Activated CD4-positive, alpha-beta memory T cell treated with anti-CD3 and anti-CD28 coated beads, Interleukin-2, amount 10 ng/mL, durations not matched to agents 7 days and 5 days (primary cell): ENCODE measurements around the gene TIAM2. TPM values are rescaled to one million over a fixed set of nuclear protein-coding genes. Genes with fewer than 3 reads are reported as not detected.
"Not testable (repeated sequence)": the region's sequence is repeated elsewhere in the genome, so short reads cannot be mapped to it uniquely, and the experiment has no call there.

Source experiments
- CTCF ChIA-PET: fragments of 350-600 bp; sonication (Branson Sonifier 250); formaldehyde crosslinking; loops from one replicate; lab custom pipeline; 2021; ENCODE audit warnings: antibody characterized with exemption, inconsistent platforms; lab: Charles Lee
- POLR2A ChIA-PET: fragments of 350-600 bp; sonication (Branson Sonifier 250); formaldehyde crosslinking; loops from one replicate; lab custom pipeline; 2021; ENCODE audit warnings: antibody characterized with exemption; lab: Charles Lee
- DNase-seq: peaks from one replicate; pipeline ENCODE4 v3.0.0-alpha.2; 2020
- H3K27ac Mint-ChIP-seq: one replicate; pipeline ENCODE4 v1.8.0; 2021; ENCODE audit warnings: mild to moderate bottlenecking, mixed read lengths
- H3K27me3 Mint-ChIP-seq: one replicate; pipeline ENCODE4 v1.8.0; 2021; ENCODE audit warnings: mixed read lengths
- H3K36me3 Mint-ChIP-seq: one replicate; pipeline ENCODE4 v1.8.0; 2021; ENCODE audit warnings: low read depth, mixed read lengths
- H3K4me1 Mint-ChIP-seq: one replicate; pipeline ENCODE4 v1.8.0; 2021; ENCODE audit warnings: mixed read lengths
- H3K4me3 Mint-ChIP-seq: one replicate; pipeline ENCODE4 v1.8.0; 2021; ENCODE audit warnings: mild to moderate bottlenecking, mixed read lengths
- H3K9me3 Mint-ChIP-seq: one replicate; pipeline ENCODE4 v1.8.0; 2021; ENCODE audit warnings: mixed read lengths
- total RNA-seq, 2 experiments: library from RNA; stranded (reverse); gene quantifications; one replicate each; pipeline ENCODE4 v1.2.3, GENCODE V29; 2021

Gene TIAM2
- total RNA-seq, 2 experiments from 2014 or later, result 6.1 to 8.3 TPM

- H3K4me3 Mint-ChIP-seq, result no peak overlapping the region
- no peaks in the 10 kb centered on the region for H3K9me3 Mint-ChIP-seq
- H3K27me3 Mint-ChIP-seq, result no peaks in the 10 kb centered on the region
- no peaks in the 10 kb centered on the region for H3K36me3 Mint-ChIP-seq
- H3K4me1 Mint-ChIP-seq, result no peaks in the 10 kb centered on the region
- ChIA-PET POLR2A (interaction anchor here (1.2 kb wide), 1 partner anchor 18 kb away, joined by 4 read pairs; no protein-coding TSS in a partner anchor), CTCF (no interaction called here)
- no peak overlapping the region for H3K27ac Mint-ChIP-seq
- DNase-seq, result no peak
Observed at GRCh38 chr6:155207223-155207622, 212.1 kb downstream of the TIAM2 start.

- no peaks in the 10 kb centered on the region for H3K4me1 Mint-ChIP-seq
- no peak overlapping the region for H3K27ac Mint-ChIP-seq
- peaks cover 4% of the 10 kb centered on the region for H3K27me3 Mint-ChIP-seq
- no peaks in the 10 kb centered on the region for H3K36me3 Mint-ChIP-seq
- H3K4me3 Mint-ChIP-seq, result no peak overlapping the region
- POLR2A ChIA-PET, result no interaction called here
- DNase-seq, result no peak
- CTCF ChIA-PET, result no interaction called here
- no peaks in the 10 kb centered on the region for H3K9me3 Mint-ChIP-seq
Observed at GRCh38 chr6:155212106-155212505, 217.0 kb downstream of the TIAM2 start.

GRCh38 chr6:155212616-155213380 lies 217.7 kb downstream of the TIAM2 start:
- ChIA-PET POLR2A (no interaction called here), CTCF (interaction anchor here (1.8 kb wide), 1 partner anchor 35 kb away, joined by 5 read pairs; no protein-coding TSS in a partner anchor)
- peaks cover 4% of the 10 kb centered on the region for H3K27me3 Mint-ChIP-seq
- H3K27ac Mint-ChIP-seq, result no peak overlapping the region
- DNase-seq, result no peak
- no peaks in the 10 kb centered on the region for H3K36me3 Mint-ChIP-seq
- H3K4me3 Mint-ChIP-seq, result no peak overlapping the region
- H3K9me3 Mint-ChIP-seq, result no peaks in the 10 kb centered on the region
- H3K4me1 Mint-ChIP-seq, result no peaks in the 10 kb centered on the region

- peaks cover 4% of the 10 kb centered on the region for H3K27me3 Mint-ChIP-seq
- POLR2A ChIA-PET, result no interaction called here
Observed at GRCh38 chr6:155213611-155214372, 218.7 kb downstream of the TIAM2 start.

GRCh38 chr6:155215906-155216305 lies 220.8 kb downstream of the TIAM2 start:
- ChIA-PET CTCF (no interaction called here), POLR2A (no interaction called here)
- Mint-ChIP-seq H3K27ac (no peak overlapping the region), H3K36me3 (no peaks in the 10 kb centered on the region), H3K27me3 (peaks cover 4% of the 10 kb centered on the region), H3K4me1 (no peaks in the 10 kb centered on the region), H3K4me3 (no peak overlapping the region), H3K9me3 (no peaks in the 10 kb centered on the region)
- no peak for DNase-seq

More at GRCh38 chr6:155213611-155214372, 218.7 kb downstream of the TIAM2 start:
- H3K27ac Mint-ChIP-seq, result no peak overlapping the region
- no peak for DNase-seq
- H3K36me3 Mint-ChIP-seq, result no peaks in the 10 kb centered on the region
- no peaks in the 10 kb centered on the region for H3K9me3 Mint-ChIP-seq
- no peaks in the 10 kb centered on the region for H3K4me1 Mint-ChIP-seq
- CTCF ChIA-PET, result interaction anchor here (1.8 kb wide), 1 partner anchor 36 kb away, joined by 5 read pairs; no protein-coding TSS in a partner anchor
- H3K4me3 Mint-ChIP-seq, result no peak overlapping the region

DNA sequence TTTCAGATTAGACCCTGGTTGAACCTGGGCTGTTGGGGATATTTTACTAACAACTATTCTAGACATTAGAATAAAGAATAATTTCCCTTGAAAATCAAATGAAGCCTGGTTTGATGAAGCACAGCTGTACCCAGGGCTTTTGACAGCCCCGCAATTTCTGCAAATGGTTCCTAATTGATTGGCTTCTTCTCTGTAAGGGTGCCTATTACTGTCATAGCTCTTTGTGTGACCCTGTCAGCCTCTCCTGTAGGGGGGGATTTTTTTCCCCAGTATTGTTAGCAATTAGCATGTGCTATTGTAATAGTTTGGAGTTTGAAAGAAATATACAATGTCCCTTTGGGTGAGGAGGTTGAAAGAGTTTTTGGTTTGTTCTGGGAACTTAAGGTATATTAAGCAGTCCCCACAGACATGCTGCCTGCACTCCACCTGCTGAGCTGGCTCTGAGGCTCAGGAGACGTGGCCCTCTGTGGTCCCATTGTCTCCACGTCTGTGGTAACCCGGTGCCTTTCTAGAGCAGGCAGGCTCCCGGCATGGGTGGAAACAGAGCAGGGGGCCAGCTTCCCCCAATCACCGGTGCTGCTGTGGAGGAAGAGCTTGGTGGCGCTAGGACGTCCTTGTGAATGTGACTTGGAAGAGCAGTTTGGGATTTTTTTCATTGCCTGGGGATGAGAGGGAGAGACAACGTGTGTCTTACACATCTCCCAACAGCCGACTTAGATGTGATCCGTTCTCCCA lies 221.4 kb downstream of the TIAM2 start:
- ChIA-PET POLR2A (no interaction called here), CTCF (no interaction called here)
- H3K9me3 Mint-ChIP-seq, result no peaks in the 10 kb centered on the region
- H3K36me3 Mint-ChIP-seq, result no peaks in the 10 kb centered on the region
- DNase-seq, result no peak
- H3K27me3 Mint-ChIP-seq, result peaks cover 4% of the 10 kb centered on the region
- H3K27ac Mint-ChIP-seq, result no peak overlapping the region
- no peak overlapping the region for H3K4me3 Mint-ChIP-seq
- no peaks in the 10 kb centered on the region for H3K4me1 Mint-ChIP-seq

- DNase-seq, POLR2A ChIA-PET, H3K9me3 Mint-ChIP-seq, H3K4me1 Mint-ChIP-seq, H3K4me3 Mint-ChIP-seq, H3K27ac Mint-ChIP-seq, CTCF ChIA-PET, H3K27me3 Mint-ChIP-seq, H3K36me3 Mint-ChIP-seq: not testable (repeated sequence)
Observed at GRCh38 chr6:155218711-155219110, 223.6 kb downstream of the TIAM2 start.

- Mint-ChIP-seq H3K36me3 (no peaks in the 10 kb centered on the region), H3K27ac (no peak overlapping the region), H3K27me3 (peaks cover 4% of the 10 kb centered on the region), H3K4me1 (peaks cover 11% of the 10 kb centered on the region), H3K9me3 (no peaks in the 10 kb centered on the region), H3K4me3 (no peak overlapping the region)
- ChIA-PET POLR2A (no interaction called here), CTCF (no interaction called here)
- DNase-seq, result no peak
Observed at GRCh38 chr6:155219299-155219698, 224.2 kb downstream of the TIAM2 start.

GRCh38 chr6:155219858-155220301 lies 224.8 kb downstream of the TIAM2 start:
- peaks cover 4% of the 10 kb centered on the region for H3K27me3 Mint-ChIP-seq
- POLR2A ChIA-PET, result no interaction called here
- no peak overlapping the region for H3K4me3 Mint-ChIP-seq
- no peak for DNase-seq
- no peaks in the 10 kb centered on the region for H3K36me3 Mint-ChIP-seq
- no peak overlapping the region for H3K27ac Mint-ChIP-seq
- H3K4me1 Mint-ChIP-seq, result peaks cover 17% of the 10 kb centered on the region
- CTCF ChIA-PET, result no interaction called here
- H3K9me3 Mint-ChIP-seq, result no peaks in the 10 kb centered on the region

GRCh38 chr6:155221086-155221485 lies 226.0 kb downstream of the TIAM2 start:
- H3K36me3 Mint-ChIP-seq, result no peaks in the 10 kb centered on the region
- CTCF ChIA-PET, result no interaction called here
- H3K27ac Mint-ChIP-seq, result no peak overlapping the region
- no peak overlapping the region for H3K4me3 Mint-ChIP-seq
- H3K27me3 Mint-ChIP-seq, result peaks cover 2% of the 10 kb centered on the region
- POLR2A ChIA-PET, result no interaction called here
- no peaks in the 10 kb centered on the region for H3K9me3 Mint-ChIP-seq
- DNase-seq, result no peak
- peaks cover 22% of the 10 kb centered on the region for H3K4me1 Mint-ChIP-seq

DNA sequence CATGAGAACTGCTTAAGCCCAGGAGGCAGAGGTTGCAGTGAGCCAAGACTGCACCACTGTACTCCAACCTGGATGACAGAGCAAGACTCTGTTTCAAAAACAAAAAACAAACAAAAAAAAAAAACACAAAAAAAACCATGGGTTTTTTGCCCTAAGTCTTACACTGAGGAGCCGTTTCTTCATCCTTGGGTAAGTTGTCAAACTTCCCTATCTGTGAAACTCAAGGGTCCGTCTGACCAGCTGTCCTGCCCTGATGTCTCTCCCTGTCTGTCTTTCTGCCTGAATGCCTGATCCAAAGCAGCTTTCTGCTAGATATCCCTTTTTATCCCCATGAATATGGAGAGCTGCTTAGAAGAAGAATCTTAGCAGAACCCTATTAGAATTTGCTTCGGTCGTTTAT lies 227.4 kb downstream of the TIAM2 start:
- CTCF ChIA-PET, result interaction anchor here (0.6 kb wide), 1 partner anchor 289 kb away, joined by 3 read pairs; no protein-coding TSS in a partner anchor

GRCh38 chr6:155223646-155224451 lies 228.7 kb downstream of the TIAM2 start:
- Mint-ChIP-seq H3K27me3 (no peaks in the 10 kb centered on the region), H3K4me1 (peaks cover 22% of the 10 kb centered on the region), H3K4me3 (peak overlapping the region; percentile 53), H3K9me3 (no peaks in the 10 kb centered on the region), H3K27ac (peak overlapping the region; percentile 85), H3K36me3 (no peaks in the 10 kb centered on the region)
- peak; percentile 70 for DNase-seq
- ChIA-PET CTCF (interaction anchor here (0.7 to 2.0 kb wide), 3 partner anchors 12 to 46 kb away, joined by 4 to 6 read pairs (median 6); no protein-coding TSS in a partner anchor), POLR2A (interaction anchor here (1.0 to 1.9 kb wide), 5 partner anchors 11 to 70 kb away, joined by 3 to 7 read pairs (median 4); no protein-coding TSS in a partner anchor)

More for the DNA sequence above, 227.4 kb downstream of the TIAM2 start:
- no peak overlapping the region for H3K27ac Mint-ChIP-seq
- H3K36me3 Mint-ChIP-seq, result no peaks in the 10 kb centered on the region
- no peak for DNase-seq
- H3K27me3 Mint-ChIP-seq, result no peaks in the 10 kb centered on the region
- no peak overlapping the region for H3K4me3 Mint-ChIP-seq
- peaks cover 22% of the 10 kb centered on the region for H3K4me1 Mint-ChIP-seq
- POLR2A ChIA-PET, result no interaction called here
- H3K9me3 Mint-ChIP-seq, result no peaks in the 10 kb centered on the region
